ENCODE data around the gene MSI2.

Gene MSI2

DNA sequence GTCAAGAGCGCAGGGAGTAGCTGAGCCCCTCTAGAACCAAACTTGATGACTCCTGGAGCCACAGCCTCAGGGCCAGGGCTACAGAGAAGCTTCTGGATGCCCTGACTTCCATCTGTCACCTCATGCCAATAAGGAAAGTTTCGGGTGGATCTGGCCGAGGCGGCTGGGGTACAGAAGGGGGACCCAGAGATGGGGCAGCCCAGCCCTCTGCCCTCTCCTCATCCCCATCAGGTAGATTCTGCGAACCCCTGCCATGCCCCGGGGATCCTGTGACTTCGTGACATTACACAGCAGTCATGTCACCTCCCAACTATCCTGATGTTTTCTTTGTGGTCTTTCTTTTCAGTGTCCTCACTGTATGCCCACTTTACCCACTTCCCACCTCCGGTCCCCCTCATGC is 374.4 kb downstream of the MSI2 start:
- Histone ChIP-seq H3K4me3 (ENCODE audit: low read depth, low read length, poor library complexity, severe bottlenecking) (no peak overlapping the region), H3K27ac (ENCODE audit: low read depth, low read length, poor library complexity, severe bottlenecking) (peak overlapping the region; percentile 31), H3K79me2 (ENCODE audit: insufficient read depth, low read length) (no peaks in the 10 kb centered on the region), H3K27me3 (ENCODE audit: insufficient read depth, low read length) (no peaks in the 10 kb centered on the region), H3K9ac (ENCODE audit: low read length) (no peak overlapping the region), H3K9me3 (ENCODE audit: low read length) (no peaks in the 10 kb centered on the region), H2AFZ (ENCODE audit: low read length) (no peak overlapping the region), H3K9me2 (ENCODE audit: low read depth, low read length) (no peaks in the 10 kb centered on the region), H3K36me3 (ENCODE audit: insufficient read depth, low read length) (peaks cover 90% of the 10 kb centered on the region), H3K4me2 (ENCODE audit: low read length) (no peak overlapping the region), H3K4me1 (ENCODE audit: insufficient read depth, low read length, severe bottlenecking) (peaks cover 31% of the 10 kb centered on the region), H4K20me1 (ENCODE audit: insufficient read depth, low read length) (no peaks in the 10 kb centered on the region), H3F3A (ENCODE audit: insufficient read depth, low read length) (no peaks in the 10 kb centered on the region)
- TF ChIP-seq, protein P1, sequence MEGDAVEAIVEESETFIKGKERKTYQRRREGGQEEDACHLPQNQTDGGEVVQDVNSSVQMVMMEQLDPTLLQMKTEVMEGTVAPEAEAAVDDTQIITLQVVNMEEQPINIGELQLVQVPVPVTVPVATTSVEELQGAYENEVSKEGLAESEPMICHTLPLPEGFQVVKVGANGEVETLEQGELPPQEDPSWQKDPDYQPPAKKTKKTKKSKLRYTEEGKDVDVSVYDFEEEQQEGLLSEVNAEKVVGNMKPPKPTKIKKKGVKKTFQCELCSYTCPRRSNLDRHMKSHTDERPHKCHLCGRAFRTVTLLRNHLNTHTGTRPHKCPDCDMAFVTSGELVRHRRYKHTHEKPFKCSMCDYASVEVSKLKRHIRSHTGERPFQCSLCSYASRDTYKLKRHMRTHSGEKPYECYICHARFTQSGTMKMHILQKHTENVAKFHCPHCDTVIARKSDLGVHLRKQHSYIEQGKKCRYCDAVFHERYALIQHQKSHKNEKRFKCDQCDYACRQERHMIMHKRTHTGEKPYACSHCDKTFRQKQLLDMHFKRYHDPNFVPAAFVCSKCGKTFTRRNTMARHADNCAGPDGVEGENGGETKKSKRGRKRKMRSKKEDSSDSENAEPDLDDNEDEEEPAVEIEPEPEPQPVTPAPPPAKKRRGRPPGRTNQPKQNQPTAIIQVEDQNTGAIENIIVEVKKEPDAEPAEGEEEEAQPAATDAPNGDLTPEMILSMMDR (IDR thresholded peaks at IDR 0.05; ENCODE audit: low read length) = no peak

GRCh38 chr17:57631871-57632270 is 375.5 kb downstream of the MSI2 start:
- Histone ChIP-seq H3K27me3 (ENCODE audit: insufficient read depth, low read length) (no peaks in the 10 kb centered on the region), H3K9ac (ENCODE audit: low read length) (no peak overlapping the region), H3K4me2 (ENCODE audit: low read length) (no peak overlapping the region), H3K4me1 (ENCODE audit: insufficient read depth, low read length, severe bottlenecking) (peaks cover 42% of the 10 kb centered on the region), H3K9me2 (ENCODE audit: low read depth, low read length) (no peaks in the 10 kb centered on the region), H3K9me3 (ENCODE audit: low read length) (no peaks in the 10 kb centered on the region), H3K27ac (ENCODE audit: low read depth, low read length, poor library complexity, severe bottlenecking) (peak overlapping the region; percentile 31), H2AFZ (ENCODE audit: low read length) (no peak overlapping the region), H3K36me3 (ENCODE audit: insufficient read depth, low read length) (peaks cover 80% of the 10 kb centered on the region), H3K4me3 (ENCODE audit: low read depth, low read length, poor library complexity, severe bottlenecking) (no peak overlapping the region), H3K79me2 (ENCODE audit: insufficient read depth, low read length) (no peaks in the 10 kb centered on the region), H4K20me1 (ENCODE audit: insufficient read depth, low read length) (no peaks in the 10 kb centered on the region), H3F3A (ENCODE audit: insufficient read depth, low read length) (no peaks in the 10 kb centered on the region)
- TF ChIP-seq, protein P1 (IDR thresholded peaks at IDR 0.05; ENCODE audit: low read length) = no peak
- no peak for TF ChIP-seq EZH2 (IDR thresholded peaks at IDR 0.05; ENCODE audit: borderline replicate concordance, low read length)

DNA sequence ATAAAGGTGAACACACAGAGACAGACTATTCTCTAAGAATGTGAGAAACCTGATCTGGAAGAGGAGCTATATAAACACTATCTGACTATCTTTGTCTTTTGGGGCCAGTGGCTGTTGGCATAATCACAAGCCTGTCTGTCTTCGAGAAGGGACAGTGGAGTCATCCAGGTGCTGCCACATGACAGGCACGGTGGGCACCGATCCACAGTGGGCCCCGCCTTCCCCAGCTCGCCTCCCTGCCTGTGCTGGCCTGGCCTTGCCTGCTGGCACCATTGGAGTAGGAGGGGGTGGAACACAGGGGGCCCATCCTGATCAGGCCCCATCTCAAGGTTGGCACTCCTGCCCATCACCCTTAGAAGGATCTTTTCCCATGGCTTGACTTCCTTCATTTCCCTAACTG is 376.0 kb downstream of the MSI2 start:
- no peaks in the 10 kb centered on the region for H3K79me2 ChIP-seq (ENCODE audit: insufficient read depth, low read length)
- no peak for TF ChIP-seq EZH2 (IDR thresholded peaks at IDR 0.05; ENCODE audit: borderline replicate concordance, low read length)
- TF ChIP-seq, protein P1 (IDR thresholded peaks at IDR 0.05; ENCODE audit: low read length) = no peak
- no peak overlapping the region for H2AFZ ChIP-seq (ENCODE audit: low read length)
- no peaks in the 10 kb centered on the region for H3K9me2 ChIP-seq (ENCODE audit: low read depth, low read length)
- H3K36me3 ChIP-seq (ENCODE audit: insufficient read depth, low read length) = peaks cover 76% of the 10 kb centered on the region
- no peaks in the 10 kb centered on the region for H3K9me3 ChIP-seq (ENCODE audit: low read length)
- H3K27me3 ChIP-seq (ENCODE audit: insufficient read depth, low read length) = no peaks in the 10 kb centered on the region
- no peak overlapping the region for H3K4me2 ChIP-seq (ENCODE audit: low read length)
- H3K4me1 ChIP-seq (ENCODE audit: insufficient read depth, low read length, severe bottlenecking) = peaks cover 47% of the 10 kb centered on the region
- H3K4me3 ChIP-seq (ENCODE audit: low read depth, low read length, poor library complexity, severe bottlenecking) = no peak overlapping the region
- H4K20me1 ChIP-seq (ENCODE audit: insufficient read depth, low read length) = no peaks in the 10 kb centered on the region
- H3F3A ChIP-seq (ENCODE audit: insufficient read depth, low read length) = no peaks in the 10 kb centered on the region
- H3K9ac ChIP-seq (ENCODE audit: low read length) = no peak overlapping the region
- peak overlapping the region; percentile 31 for H3K27ac ChIP-seq (ENCODE audit: low read depth, low read length, poor library complexity, severe bottlenecking)
